Spleen (tissue), 7 donors: ENCODE measurements around the gene IGF1.

Source experiments
- POLR2A ChIP-seq, 3 donors: fragments of 450-650 bp; IDR thresholded peaks; one replicate each; pipeline ENCODE4 v1.5.1; 2017; ENCODE audit warnings: antibody characterized with exemption in 3 of 3, mild to moderate bottlenecking in 1 of 3
- TF ChIP-seq, protein P1 (sequence below), 11 experiments: fragments of 200-600 bp in 7 of 11; fragments of 450-650 bp in 4 of 11; sonication (generic) in 4 of 11; IDR thresholded peaks in 8 of 11; conservative IDR thresholded peaks in 3 of 11; 1 replicate in 7 of 11; 2 replicates in 4 of 11; pipeline versions ENCODE4 v1.4.0 to v1.8.0; 2016 to 2021; ENCODE audit warnings: antibody characterized with exemption in 11 of 11, inconsistent platforms in 4 of 11, mild to moderate bottlenecking in 1 of 11
- donor health status: DM: no; HTN: no; CAD: no; lungs with moderate emphysema.
- donor health status: DM: no; HTN: no; CAD: no.
- donor health status: DM: no; HTN: no; CAD: no.

DNA sequence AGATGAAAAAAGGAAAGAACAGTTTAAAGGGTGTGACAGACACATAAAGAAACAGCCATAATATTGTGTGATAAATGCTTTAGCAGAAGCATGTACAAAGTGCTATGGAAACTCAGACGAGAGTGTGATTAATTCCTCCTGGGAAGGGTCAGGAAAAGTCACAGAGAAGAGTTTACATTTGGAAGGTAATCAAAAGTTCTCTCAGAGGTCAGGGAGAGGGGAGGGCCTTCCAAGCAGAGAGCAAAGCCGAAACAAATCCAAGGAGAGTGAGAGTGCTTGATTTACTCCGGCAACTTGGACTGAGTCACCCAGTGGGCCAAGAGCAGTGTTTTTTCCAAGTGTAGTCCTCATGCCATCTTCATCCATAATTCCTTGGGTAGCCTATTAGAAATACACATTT, 108.3 kb downstream of the IGF1 start:
- TF ChIP-seq, protein P1, sequence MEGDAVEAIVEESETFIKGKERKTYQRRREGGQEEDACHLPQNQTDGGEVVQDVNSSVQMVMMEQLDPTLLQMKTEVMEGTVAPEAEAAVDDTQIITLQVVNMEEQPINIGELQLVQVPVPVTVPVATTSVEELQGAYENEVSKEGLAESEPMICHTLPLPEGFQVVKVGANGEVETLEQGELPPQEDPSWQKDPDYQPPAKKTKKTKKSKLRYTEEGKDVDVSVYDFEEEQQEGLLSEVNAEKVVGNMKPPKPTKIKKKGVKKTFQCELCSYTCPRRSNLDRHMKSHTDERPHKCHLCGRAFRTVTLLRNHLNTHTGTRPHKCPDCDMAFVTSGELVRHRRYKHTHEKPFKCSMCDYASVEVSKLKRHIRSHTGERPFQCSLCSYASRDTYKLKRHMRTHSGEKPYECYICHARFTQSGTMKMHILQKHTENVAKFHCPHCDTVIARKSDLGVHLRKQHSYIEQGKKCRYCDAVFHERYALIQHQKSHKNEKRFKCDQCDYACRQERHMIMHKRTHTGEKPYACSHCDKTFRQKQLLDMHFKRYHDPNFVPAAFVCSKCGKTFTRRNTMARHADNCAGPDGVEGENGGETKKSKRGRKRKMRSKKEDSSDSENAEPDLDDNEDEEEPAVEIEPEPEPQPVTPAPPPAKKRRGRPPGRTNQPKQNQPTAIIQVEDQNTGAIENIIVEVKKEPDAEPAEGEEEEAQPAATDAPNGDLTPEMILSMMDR (IDR thresholded peaks at IDR 0.05 in 8 of 11, conservative IDR thresholded peaks at IDR 0.05 in 3 of 11), result no peak
- TF ChIP-seq POLR2A (IDR thresholded peaks at IDR 0.05), result no peak
